Left renal cortex interstitium (tissue), 4 donors: Measurements from ENCODE around the gene LRCH1. TPM values are rescaled to one million over a fixed set of nuclear protein-coding genes. Genes with fewer than 3 reads are reported as not detected.

Experiments used
- DNase-seq, 4 donors: peaks; one replicate each; pipeline ENCODE4 v3.0.0-alpha.2; 2013; ENCODE audit warnings: low read depth in 4 of 4, low spot score in 2 of 4, missing footprints in 1 of 4
- polyA plus RNA-seq, 4 donors: library from polyadenylated mRNA; unstranded; fragments of 120-200 nt; gene quantifications; one replicate each; pipeline ENCODE4 v1.2.1, GENCODE V29; 2013; ENCODE audit not compliant: insufficient read length in 4 of 4

Gene LRCH1
- polyA plus RNA-seq, 4 donors = 29.8 to 35.1 (median 32.3) TPM

DNA sequence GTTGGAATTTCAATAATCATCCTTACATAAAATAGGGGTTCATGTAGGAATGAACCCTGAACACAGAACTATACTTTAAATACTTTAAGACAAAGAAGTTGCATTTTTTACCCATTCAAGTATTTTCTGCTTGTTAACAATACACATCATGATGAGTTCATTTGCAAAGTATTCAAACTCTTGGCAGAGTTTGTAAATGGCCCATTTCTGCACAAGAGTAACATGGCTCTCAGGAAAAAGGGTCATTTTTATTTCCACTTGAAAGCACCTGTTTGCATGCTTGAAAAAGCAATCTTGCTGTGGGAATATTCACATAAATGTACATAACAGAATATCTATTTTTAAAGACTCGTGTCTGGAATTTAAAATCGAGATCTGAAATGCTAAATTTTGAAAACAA, 225.9 kb downstream of the LRCH1 start:
- no peak for DNase-seq

DNA sequence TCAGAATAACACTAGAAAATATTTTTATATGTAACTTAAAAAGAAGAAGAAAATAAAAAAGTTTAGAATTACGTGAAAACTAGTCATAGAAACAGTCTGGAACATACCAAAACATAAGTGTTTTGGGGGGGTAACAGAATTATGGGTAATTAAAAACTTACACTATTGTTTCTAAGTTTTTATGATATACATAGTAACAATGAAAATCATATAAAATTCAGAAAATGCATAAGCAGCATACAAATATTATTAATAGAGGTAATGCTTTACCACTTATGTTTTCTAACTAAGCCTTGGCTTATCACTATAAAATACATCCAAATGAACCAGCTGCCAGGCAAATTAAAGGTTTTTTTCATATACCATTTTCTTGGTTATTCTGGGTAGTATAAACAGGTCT, 229.1 kb downstream of the LRCH1 start:
- no peak for DNase-seq

DNA sequence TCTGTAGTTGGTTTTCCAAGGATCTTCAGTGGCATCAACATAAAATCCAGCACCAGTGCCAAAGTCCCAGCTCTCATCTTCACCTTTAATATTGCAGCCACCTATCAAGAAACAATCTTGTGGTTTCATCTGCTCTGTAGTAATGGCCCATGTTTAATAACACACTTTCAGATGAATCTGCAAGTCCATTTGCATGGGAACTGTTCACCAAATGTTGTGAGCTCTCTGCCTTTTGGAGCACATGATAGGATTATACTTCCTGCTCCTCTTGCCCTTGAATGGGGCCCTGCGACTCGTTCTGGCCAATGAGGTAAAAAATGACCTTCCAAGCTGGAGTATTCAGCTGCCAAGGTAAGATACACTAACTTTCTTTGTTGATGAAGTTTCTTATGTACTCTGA, 229.7 kb downstream of the LRCH1 start:
- no peak for DNase-seq

DNA sequence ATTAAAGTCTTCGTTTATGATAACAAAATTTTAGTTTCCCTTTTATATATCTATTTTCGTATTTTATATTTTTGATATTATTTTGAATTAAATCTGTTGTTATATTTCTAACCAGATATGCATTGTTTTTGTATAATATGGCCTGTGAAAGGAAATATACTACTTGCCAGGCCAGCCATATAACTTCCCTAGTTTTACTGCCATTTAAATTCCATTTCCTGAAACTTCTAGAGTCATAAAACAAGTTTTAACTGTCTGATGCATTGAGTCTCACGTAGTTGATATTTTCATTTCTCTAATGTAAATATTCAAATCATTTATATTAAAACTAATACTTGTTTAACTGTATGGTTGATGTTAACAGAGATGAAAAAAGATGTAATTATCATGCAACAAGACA, 230.5 kb downstream of the LRCH1 start:
- DNase-seq = no peak

DNA sequence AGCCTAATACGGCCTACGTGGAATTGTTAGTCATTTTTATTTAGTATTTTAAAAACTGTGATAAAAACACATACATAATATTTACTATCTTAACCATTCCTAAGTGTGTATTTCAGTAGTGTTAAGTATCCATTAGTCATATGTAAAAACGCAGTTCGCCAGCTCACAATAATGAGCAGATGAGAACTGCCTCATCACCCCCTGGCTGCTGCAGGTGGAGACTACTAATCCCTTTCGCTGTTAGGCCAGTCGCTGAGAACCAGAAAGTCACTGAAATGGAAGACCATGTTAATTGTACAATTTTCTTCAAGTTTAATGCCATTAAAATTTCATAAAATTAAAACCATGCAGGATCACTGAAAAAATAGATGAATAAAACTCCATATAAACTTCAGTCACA, 242.4 kb downstream of the LRCH1 start:
- no peak for DNase-seq

DNA sequence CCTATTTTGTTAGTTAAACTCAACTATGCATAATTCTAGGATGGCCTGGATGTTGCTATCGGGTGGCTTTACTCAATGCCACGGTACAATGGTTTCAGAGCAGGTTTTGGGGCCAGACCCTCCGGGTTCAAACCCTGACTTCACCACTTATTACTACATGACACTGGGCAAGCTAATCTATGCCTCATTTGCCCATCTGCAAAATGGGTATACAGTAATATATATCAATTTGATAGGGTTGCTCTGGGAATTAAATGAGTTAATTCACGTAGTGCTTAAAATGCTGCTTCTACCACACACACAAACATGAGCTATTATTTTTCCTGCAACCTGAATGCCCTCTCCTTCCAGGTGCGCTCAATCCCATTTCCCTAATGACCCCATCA, 243.2 kb downstream of the LRCH1 start:
- peak in 1 of 4 donors; percentile 2 for DNase-seq

- DNase-seq = peak; percentile 84 to 92 (median 90)
Observed at GRCh38 chr13:46796515-46797474, 243.8 kb downstream of the LRCH1 start, which contains the start of gene ESD. TSS of gene ESD (minus strand) at chr13:46797161. CDS start at chr13:46791413, 5,748 bp downstream.

GRCh38 chr13:46797501-46798237, 244.7 kb downstream of the LRCH1 start:
- DNase-seq = no peak

- DNase-seq = no peak
Observed at GRCh38 chr13:46799139-46799538, 246.2 kb downstream of the LRCH1 start.

DNA sequence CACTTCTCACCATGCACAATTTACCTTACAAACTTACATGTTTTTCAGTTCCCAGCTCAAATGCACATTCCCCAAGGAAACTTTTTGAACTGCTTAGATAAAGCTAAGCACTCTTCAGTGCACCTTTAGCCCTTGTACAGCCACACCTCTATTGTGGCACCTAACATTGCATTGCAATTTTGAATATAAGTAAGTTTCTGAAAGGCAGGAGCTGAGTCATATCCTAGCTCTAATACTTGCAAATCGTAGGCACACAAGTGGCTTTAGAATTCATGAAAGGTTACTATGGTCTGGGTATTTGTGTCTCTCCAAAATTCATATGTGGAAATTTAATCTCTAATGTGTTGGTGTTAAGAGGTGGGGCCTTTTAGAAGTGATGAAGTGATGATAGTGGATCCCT, 248.9 kb downstream of the LRCH1 start:
- DNase-seq = no peak

Other genes starting within 250 kb of the LRCH1 start
- gene RUBCNL, start 165.9 kb upstream of the LRCH1 start, polyA plus RNA-seq = 1 to 10 TPM; 1.9 to 3.5 (median 2.0) TPM
- 100 to 1,000 TPM; 212 to 282 (median 239) TPM for gene ESD, start 244.0 kb downstream of the LRCH1 start, polyA plus RNA-seq